Right lobe of liver (tissue), 4 donors: Measurements from ENCODE around the gene DPP6.

Experiments
- POLR2A ChIP-seq: fragments of 450-650 bp; IDR thresholded peaks from one replicate; pipeline ENCODE4 v1.6.1; 2017; ENCODE audit warnings: antibody characterized with exemption, mild to moderate bottlenecking
- TF ChIP-seq, protein P1 (sequence below), 4 donors: fragments of 200-600 bp in 3 of 4; fragments of 450-650 bp in 1 of 4; IDR thresholded peaks; one replicate each; pipeline versions ENCODE4 v1.5.1 to v1.8.0; 2016 to 2022; ENCODE audit warnings: antibody characterized with exemption in 4 of 4, mild to moderate bottlenecking in 2 of 4
- donor health status: DM: no; HTN: no; CAD: no.
- donor health status: DM: no; HTN: no; CAD: no.
- donor health status: DM: no; HTN: yes; CAD: no.

DNA sequence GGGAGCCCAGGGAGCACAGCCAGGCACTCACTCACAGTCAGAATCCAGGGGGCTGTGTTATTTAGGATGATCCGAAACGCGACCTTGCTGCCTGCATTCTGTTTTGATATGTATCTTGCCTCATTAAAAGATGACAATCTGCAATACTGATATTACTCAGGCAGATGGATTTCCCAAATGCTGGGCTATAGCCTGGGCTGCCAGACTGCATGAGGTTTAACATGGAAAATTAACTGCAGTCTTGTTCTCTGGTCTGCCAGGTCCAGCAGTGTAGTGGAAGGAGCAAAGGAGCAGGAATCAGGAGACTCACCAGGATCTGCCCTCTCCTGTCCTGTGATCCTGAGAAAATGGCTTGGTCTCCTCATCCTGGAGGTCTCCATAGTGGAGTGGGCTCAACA, 692.7 kb downstream of the DPP6 start:
- TF ChIP-seq, protein P1, sequence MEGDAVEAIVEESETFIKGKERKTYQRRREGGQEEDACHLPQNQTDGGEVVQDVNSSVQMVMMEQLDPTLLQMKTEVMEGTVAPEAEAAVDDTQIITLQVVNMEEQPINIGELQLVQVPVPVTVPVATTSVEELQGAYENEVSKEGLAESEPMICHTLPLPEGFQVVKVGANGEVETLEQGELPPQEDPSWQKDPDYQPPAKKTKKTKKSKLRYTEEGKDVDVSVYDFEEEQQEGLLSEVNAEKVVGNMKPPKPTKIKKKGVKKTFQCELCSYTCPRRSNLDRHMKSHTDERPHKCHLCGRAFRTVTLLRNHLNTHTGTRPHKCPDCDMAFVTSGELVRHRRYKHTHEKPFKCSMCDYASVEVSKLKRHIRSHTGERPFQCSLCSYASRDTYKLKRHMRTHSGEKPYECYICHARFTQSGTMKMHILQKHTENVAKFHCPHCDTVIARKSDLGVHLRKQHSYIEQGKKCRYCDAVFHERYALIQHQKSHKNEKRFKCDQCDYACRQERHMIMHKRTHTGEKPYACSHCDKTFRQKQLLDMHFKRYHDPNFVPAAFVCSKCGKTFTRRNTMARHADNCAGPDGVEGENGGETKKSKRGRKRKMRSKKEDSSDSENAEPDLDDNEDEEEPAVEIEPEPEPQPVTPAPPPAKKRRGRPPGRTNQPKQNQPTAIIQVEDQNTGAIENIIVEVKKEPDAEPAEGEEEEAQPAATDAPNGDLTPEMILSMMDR (IDR thresholded peaks at IDR 0.05) = no peak
- TF ChIP-seq POLR2A = no peak
